HCT116 (cell line): ENCODE data around the gene ALG2. TPM values are rescaled to one million over a fixed set of nuclear protein-coding genes. Genes with fewer than 3 reads are reported as not detected.

Experiments
- ATAC-seq: fragments of 200-7000 bp; cut with Tn5 transposase; 2 replicates; pipeline ENCODE4 v1.9.1; 2020; ENCODE audit warnings: mild to moderate bottlenecking, moderate library complexity
- BruUV-seq: library from RNA; stranded (reverse); fragments of 400-500 nt; replicated peaks from 2 replicates; lab custom pipeline; 2021; lab: Mats Ljungman, UMichigan
- CTCF ChIA-PET: fragments of 300-600 bp; sonication (Branson Sonifier 250); formaldehyde crosslinking; loops from one replicate; lab custom pipeline; 2021; ENCODE audit warnings: antibody characterized with exemption; lab: Charles Lee
- POLR2A ChIA-PET: fragments of 300-600, 350-600 bp; sonication (Branson Sonifier 250); formaldehyde crosslinking; loops from one replicate; lab custom pipeline; 2021; ENCODE audit warnings: antibody characterized with exemption; lab: Charles Lee
- RAD21 ChIA-PET, 2 experiments: fragments of 300-600 bp; sonication (Branson Sonifier 250); formaldehyde crosslinking; loops; one replicate each; lab custom pipeline; 2023; ENCODE audit warnings: low total read pairs in 2 of 2; ENCODE audit not compliant: uncharacterized antibody in 2 of 2, unreplicated experiment in 2 of 2, low non-redundant PET in 1 of 2; lab: Charles Lee
- DNase-seq: peaks from one replicate; pipeline ENCODE4 v3.0.0-alpha.2; 2010; ENCODE audit warnings: low read depth, low spot score
- H2AFZ ChIP-seq: fragments of 200-600 bp; shearing (Covaris generic), sonication (generic); 2 replicates; pipeline ENCODE4 v1.6.1; 2017; ENCODE audit warnings: low read depth, mixed run types, mixed read lengths, antibody characterized with exemption, low read length; ENCODE audit not compliant: poor library complexity, severe bottlenecking
- H3K27ac ChIP-seq: 2 replicates; pipeline ENCODE4 v1.5.1; 2012; ENCODE audit warnings: low read depth, low read length
- H3K27me3 ChIP-seq: fragments of 200-600 bp; sonication (generic); 2 replicates; pipeline ENCODE4 v1.6.1; 2016; ENCODE audit warnings: mixed run types, low read length, mixed read lengths; ENCODE audit not compliant: insufficient read depth
- H3K36me3 ChIP-seq, 2 experiments: fragments of 200-500 bp in 1 of 2; fragments of 200-600 bp in 1 of 2; sonication (Bioruptor generic) in 1 of 2; sonication (generic) in 1 of 2; 2 replicates each; pipeline versions ENCODE4 v1.5.1 to v1.6.1; 2014 to 2016; ENCODE audit warnings: low read length in 2 of 2, inconsistent platforms in 1 of 2, mixed read lengths in 1 of 2, mixed run types in 1 of 2; ENCODE audit not compliant: insufficient read depth in 2 of 2, control insufficient read depth in 1 of 2
- H3K4me1 ChIP-seq, 2 experiments: fragments of 200-600 bp in 1 of 2; sonication (generic) in 1 of 2; 2 replicates each; pipeline versions ENCODE4 v1.5.1 to v1.6.1; 2012 to 2017; ENCODE audit warnings: low read length in 2 of 2, inconsistent platforms in 1 of 2, mild to moderate bottlenecking in 1 of 2, mixed read lengths in 1 of 2, mixed run types in 1 of 2, moderate library complexity in 1 of 2; ENCODE audit not compliant: insufficient read depth in 2 of 2, control insufficient read depth in 1 of 2
- H3K4me2 ChIP-seq: fragments of 200-600 bp; sonication (generic); 2 replicates; pipeline ENCODE4 v1.6.1; 2017; ENCODE audit warnings: mixed run types, low read length, mixed read lengths
- H3K4me3 ChIP-seq, 2 experiments: fragments of 200-600 bp in 1 of 2; sonication (generic) in 1 of 2; replicated peaks in 1 of 2; 2 replicates each; pipeline ENCODE4 v1.5.1; 2011 to 2016; ENCODE audit warnings: low read length in 2 of 2, control low read depth in 1 of 2, low read depth in 1 of 2, mild to moderate bottlenecking in 1 of 2, mixed read lengths in 1 of 2, mixed run types in 1 of 2
- H3K79me2 ChIP-seq: fragments of 200-600 bp; sonication (generic); 2 replicates; pipeline ENCODE4 v1.6.1; 2017; ENCODE audit warnings: mild to moderate bottlenecking, mixed run types, low read length, moderate library complexity, mixed read lengths; ENCODE audit not compliant: insufficient read depth
- H3K9ac ChIP-seq: fragments of 200-600 bp; sonication (generic); 2 replicates; pipeline ENCODE4 v1.6.1; 2016; ENCODE audit warnings: low read length, mixed read lengths
- H3K9me2 ChIP-seq: fragments of 200-600 bp; sonication (generic), shearing (Covaris generic); 2 replicates; pipeline ENCODE4 v1.6.1; 2017; ENCODE audit warnings: mixed run types, mild to moderate bottlenecking, moderate library complexity; ENCODE audit not compliant: insufficient read depth
- H3K9me3 ChIP-seq, 2 experiments: fragments of 200-500 bp in 1 of 2; fragments of 200-600 bp in 1 of 2; sonication (Bioruptor generic) in 1 of 2; sonication (generic) in 1 of 2; 2 replicates each; pipeline ENCODE4 v1.6.1; 2014 to 2017; ENCODE audit warnings: low read length in 2 of 2, mixed read lengths in 2 of 2, inconsistent platforms in 1 of 2, low read depth in 1 of 2, mild to moderate bottlenecking in 1 of 2, mixed run types in 1 of 2, moderate library complexity in 1 of 2; ENCODE audit not compliant: control insufficient read depth in 1 of 2, insufficient read depth in 1 of 2
- H4K20me1 ChIP-seq: fragments of 200-600 bp; sonication (generic), shearing (Covaris generic); 2 replicates; pipeline ENCODE4 v1.6.1; 2017; ENCODE audit warnings: mixed run types, mild to moderate bottlenecking, moderate library complexity; ENCODE audit not compliant: insufficient read depth
- CBX3 ChIP-seq: IDR thresholded peaks from 2 replicates; pipeline ENCODE4 v1.6.1; 2012; ENCODE audit warnings: low read depth
- CEBPB ChIP-seq: IDR thresholded peaks from 2 replicates; pipeline ENCODE4 v1.6.1; 2012; ENCODE audit warnings: low read depth
- EGR1 ChIP-seq: IDR thresholded peaks from 2 replicates; pipeline ENCODE4 v1.6.1; 2012; ENCODE audit warnings: low read depth
- ELF1 ChIP-seq: IDR thresholded peaks from 2 replicates; pipeline ENCODE4 v1.6.1; 2012; ENCODE audit warnings: low read depth, borderline replicate concordance
- EZH2 ChIP-seq: fragments of 200-600 bp; sonication (generic); IDR thresholded peaks from 2 replicates; pipeline ENCODE4 v1.6.1; 2017; ENCODE audit warnings: antibody characterized with exemption, mixed run types
- FOSL1 ChIP-seq: IDR thresholded peaks from 2 replicates; pipeline ENCODE4 v1.6.1; 2012; ENCODE audit warnings: low read depth
- JUND ChIP-seq: IDR thresholded peaks from 2 replicates; pipeline ENCODE4 v1.6.1; 2012
- POLR2A ChIP-seq: IDR thresholded peaks from 2 replicates; pipeline ENCODE4 v1.7.0; 2011; ENCODE audit warnings: borderline replicate concordance; ENCODE audit not compliant: insufficient read depth, insufficient read length; ENCODE audit errors: extremely low read depth
- POLR2AphosphoS5 ChIP-seq: IDR thresholded peaks from 2 replicates; pipeline ENCODE4 v1.6.1; 2011; ENCODE audit warnings: mild to moderate bottlenecking, low read depth, low read length, moderate library complexity
- RAD21 ChIP-seq: IDR thresholded peaks from 2 replicates; pipeline ENCODE4 v1.6.1; 2012; ENCODE audit warnings: low read depth, mild to moderate bottlenecking
- SIN3A ChIP-seq: IDR thresholded peaks from 2 replicates; pipeline ENCODE4 v1.6.1; 2012; ENCODE audit warnings: low read depth
- SP1 ChIP-seq: IDR thresholded peaks from 2 replicates; pipeline ENCODE4 v1.6.1; 2012; ENCODE audit warnings: low read depth
- TCF7L2 ChIP-seq: IDR thresholded peaks from 2 replicates; pipeline ENCODE4 v1.7.0; 2011; ENCODE audit warnings: borderline replicate concordance, inconsistent platforms; ENCODE audit not compliant: insufficient read depth, insufficient read length; ENCODE audit errors: extremely low read depth
- intact Hi-C: fragments of 100-400 bp; cut with micrococcal nuclease; formaldehyde crosslinking; loops from 2 replicates; pipeline ENCODE4 v1.10.0; 2022
- total RNA-seq: library from RNA; stranded (reverse); gene quantifications from one replicate; pipeline ENCODE4 v1.2.1, GENCODE V29; 2021; ENCODE audit not compliant: unreplicated experiment
- TF ChIP-seq, protein P1 (sequence below): IDR thresholded peaks from 2 replicates; pipeline ENCODE4 v1.6.1; 2012
- TF ChIP-seq, protein P2 (sequence below), 3 experiments: fragments of 200-600 bp in 1 of 3; sonication (generic) in 1 of 3; IDR thresholded peaks in 2 of 3; conservative IDR thresholded peaks in 1 of 3; 2 replicates each; pipeline ENCODE4 v1.5.1; 2012 to 2017; ENCODE audit warnings: low read depth in 2 of 3, low read length in 2 of 3, antibody characterized with exemption in 1 of 3, borderline replicate concordance in 1 of 3, control low read depth in 1 of 3, mild to moderate bottlenecking in 1 of 3, mixed read lengths in 1 of 3, mixed run types in 1 of 3, moderate library complexity in 1 of 3; ENCODE audit not compliant: insufficient read depth in 1 of 3
- TF ChIP-seq, protein P3 (sequence below): IDR thresholded peaks from 2 replicates; pipeline ENCODE4 v1.6.1; 2012; ENCODE audit warnings: low read depth
- TF ChIP-seq, protein P4 (sequence below): IDR thresholded peaks from 2 replicates; pipeline ENCODE4 v1.6.1; 2012

ALG2 gene
- total RNA-seq, 1 experiment from 2014 or later = 27.9 TPM

DNA sequence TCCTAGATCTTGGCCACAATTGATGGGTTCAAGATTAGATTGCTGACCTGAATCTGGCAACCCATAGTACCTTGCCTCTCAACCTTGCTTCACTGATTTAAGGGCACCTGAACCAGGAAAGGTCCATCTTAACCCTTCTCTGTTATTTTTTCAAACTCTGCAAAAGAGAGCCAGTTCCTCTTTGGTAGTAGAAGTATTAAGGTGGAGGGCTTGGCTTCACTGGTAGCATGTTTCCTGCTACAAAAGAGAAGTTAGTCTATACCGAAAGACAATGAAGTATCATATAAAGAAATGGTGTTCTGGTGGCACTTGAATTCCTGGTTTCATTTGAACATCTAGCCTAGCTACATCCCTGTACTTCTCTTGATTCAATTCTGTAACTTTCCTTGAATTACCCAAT lies 8.5 kb downstream of the ALG2 start:
- POLR2A ChIA-PET = no interaction called here
- ATAC-seq (no peak), DNase-seq (no peak)
- H3K4me2 ChIP-seq = no peak overlapping the region
- CTCF ChIA-PET = no interaction called here
- H3K9ac ChIP-seq = no peak overlapping the region
- H3K27ac ChIP-seq = no peak overlapping the region
- peaks cover 3 to 15% of the 10 kb centered on the region in 2 experiments; a peak in 3 of 4 replicates for H3K36me3 ChIP-seq
- H3K9me2 ChIP-seq = no peaks in the 10 kb centered on the region
- H3K9me3 ChIP-seq = no peaks in the 10 kb centered on the region
- no peaks in the 10 kb centered on the region for H3K27me3 ChIP-seq
- H2AFZ ChIP-seq = no peak overlapping the region
- intact Hi-C loops = no loop called here
- H4K20me1 ChIP-seq = no peaks in the 10 kb centered on the region
- H3K4me1 ChIP-seq = no peaks in the 10 kb centered on the region
- peaks cover 16% of the 10 kb centered on the region for H3K79me2 ChIP-seq
- RAD21 ChIA-PET = no interaction called here
- no peak overlapping the region for H3K4me3 ChIP-seq
- TF ChIP-seq POLR2A (no peak), ELF1 (no peak), EGR1 (no peak), POLR2AphosphoS5 (no peak), RAD21 (no peak), FOSL1 (no peak), CBX3 (no peak), JUND (no peak), SP1 (no peak), TCF7L2 (no peak), SIN3A (no peak), CEBPB (no peak), EZH2 (no peak)
- TF ChIP-seq, protein P1, sequence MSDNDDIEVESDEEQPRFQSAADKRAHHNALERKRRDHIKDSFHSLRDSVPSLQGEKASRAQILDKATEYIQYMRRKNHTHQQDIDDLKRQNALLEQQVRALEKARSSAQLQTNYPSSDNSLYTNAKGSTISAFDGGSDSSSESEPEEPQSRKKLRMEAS = no peak
- TF ChIP-seq, protein P2, sequence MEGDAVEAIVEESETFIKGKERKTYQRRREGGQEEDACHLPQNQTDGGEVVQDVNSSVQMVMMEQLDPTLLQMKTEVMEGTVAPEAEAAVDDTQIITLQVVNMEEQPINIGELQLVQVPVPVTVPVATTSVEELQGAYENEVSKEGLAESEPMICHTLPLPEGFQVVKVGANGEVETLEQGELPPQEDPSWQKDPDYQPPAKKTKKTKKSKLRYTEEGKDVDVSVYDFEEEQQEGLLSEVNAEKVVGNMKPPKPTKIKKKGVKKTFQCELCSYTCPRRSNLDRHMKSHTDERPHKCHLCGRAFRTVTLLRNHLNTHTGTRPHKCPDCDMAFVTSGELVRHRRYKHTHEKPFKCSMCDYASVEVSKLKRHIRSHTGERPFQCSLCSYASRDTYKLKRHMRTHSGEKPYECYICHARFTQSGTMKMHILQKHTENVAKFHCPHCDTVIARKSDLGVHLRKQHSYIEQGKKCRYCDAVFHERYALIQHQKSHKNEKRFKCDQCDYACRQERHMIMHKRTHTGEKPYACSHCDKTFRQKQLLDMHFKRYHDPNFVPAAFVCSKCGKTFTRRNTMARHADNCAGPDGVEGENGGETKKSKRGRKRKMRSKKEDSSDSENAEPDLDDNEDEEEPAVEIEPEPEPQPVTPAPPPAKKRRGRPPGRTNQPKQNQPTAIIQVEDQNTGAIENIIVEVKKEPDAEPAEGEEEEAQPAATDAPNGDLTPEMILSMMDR (IDR thresholded peaks at IDR 0.05 in 2 of 3, conservative IDR thresholded peaks at IDR 0.05 in 1 of 3; ENCODE audit: borderline replicate concordance in 1 of 3, insufficient read depth in 1 of 3, low read depth in 2 of 3, low read length in 2 of 3) = no peak
- TF ChIP-seq, protein P3, sequence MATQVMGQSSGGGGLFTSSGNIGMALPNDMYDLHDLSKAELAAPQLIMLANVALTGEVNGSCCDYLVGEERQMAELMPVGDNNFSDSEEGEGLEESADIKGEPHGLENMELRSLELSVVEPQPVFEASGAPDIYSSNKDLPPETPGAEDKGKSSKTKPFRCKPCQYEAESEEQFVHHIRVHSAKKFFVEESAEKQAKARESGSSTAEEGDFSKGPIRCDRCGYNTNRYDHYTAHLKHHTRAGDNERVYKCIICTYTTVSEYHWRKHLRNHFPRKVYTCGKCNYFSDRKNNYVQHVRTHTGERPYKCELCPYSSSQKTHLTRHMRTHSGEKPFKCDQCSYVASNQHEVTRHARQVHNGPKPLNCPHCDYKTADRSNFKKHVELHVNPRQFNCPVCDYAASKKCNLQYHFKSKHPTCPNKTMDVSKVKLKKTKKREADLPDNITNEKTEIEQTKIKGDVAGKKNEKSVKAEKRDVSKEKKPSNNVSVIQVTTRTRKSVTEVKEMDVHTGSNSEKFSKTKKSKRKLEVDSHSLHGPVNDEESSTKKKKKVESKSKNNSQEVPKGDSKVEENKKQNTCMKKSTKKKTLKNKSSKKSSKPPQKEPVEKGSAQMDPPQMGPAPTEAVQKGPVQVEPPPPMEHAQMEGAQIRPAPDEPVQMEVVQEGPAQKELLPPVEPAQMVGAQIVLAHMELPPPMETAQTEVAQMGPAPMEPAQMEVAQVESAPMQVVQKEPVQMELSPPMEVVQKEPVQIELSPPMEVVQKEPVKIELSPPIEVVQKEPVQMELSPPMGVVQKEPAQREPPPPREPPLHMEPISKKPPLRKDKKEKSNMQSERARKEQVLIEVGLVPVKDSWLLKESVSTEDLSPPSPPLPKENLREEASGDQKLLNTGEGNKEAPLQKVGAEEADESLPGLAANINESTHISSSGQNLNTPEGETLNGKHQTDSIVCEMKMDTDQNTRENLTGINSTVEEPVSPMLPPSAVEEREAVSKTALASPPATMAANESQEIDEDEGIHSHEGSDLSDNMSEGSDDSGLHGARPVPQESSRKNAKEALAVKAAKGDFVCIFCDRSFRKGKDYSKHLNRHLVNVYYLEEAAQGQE = no peak
- TF ChIP-seq, protein P4, sequence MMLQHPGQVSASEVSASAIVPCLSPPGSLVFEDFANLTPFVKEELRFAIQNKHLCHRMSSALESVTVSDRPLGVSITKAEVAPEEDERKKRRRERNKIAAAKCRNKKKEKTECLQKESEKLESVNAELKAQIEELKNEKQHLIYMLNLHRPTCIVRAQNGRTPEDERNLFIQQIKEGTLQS = no peak
- BruUV-seq = no TSS peak
